Measurements from ENCODE around the gene SIGLEC15.

SIGLEC15 gene

GRCh38 chr18:45874491-45875184 lies 49.2 kb downstream of the SIGLEC15 start:
- ATAC-seq, result no peak
- TF ChIP-seq PPARA (CRISPR knock-in tag; IDR thresholded peaks at IDR 0.05; ENCODE audit: borderline replicate concordance), result no peak
- no peak for TF ChIP-seq ISL1 (CRISPR knock-in tag; IDR thresholded peaks at IDR 0.05)
- TF ChIP-seq ZFP30 (CRISPR knock-in tag; IDR thresholded peaks at IDR 0.05), result no peak
- no peak for TF ChIP-seq CREB5 (CRISPR knock-in tag; IDR thresholded peaks at IDR 0.05; ENCODE audit: low read depth)
- TF ChIP-seq RARB (CRISPR knock-in tag; IDR thresholded peaks at IDR 0.05), result no peak
- TF ChIP-seq ARNTL (CRISPR knock-in tag; IDR thresholded peaks at IDR 0.05; ENCODE audit: borderline replicate concordance, low read depth), result no peak
- TF ChIP-seq ZC3H10 (CRISPR knock-in tag; IDR thresholded peaks at IDR 0.05), result no peak
- TF ChIP-seq, protein P1, sequence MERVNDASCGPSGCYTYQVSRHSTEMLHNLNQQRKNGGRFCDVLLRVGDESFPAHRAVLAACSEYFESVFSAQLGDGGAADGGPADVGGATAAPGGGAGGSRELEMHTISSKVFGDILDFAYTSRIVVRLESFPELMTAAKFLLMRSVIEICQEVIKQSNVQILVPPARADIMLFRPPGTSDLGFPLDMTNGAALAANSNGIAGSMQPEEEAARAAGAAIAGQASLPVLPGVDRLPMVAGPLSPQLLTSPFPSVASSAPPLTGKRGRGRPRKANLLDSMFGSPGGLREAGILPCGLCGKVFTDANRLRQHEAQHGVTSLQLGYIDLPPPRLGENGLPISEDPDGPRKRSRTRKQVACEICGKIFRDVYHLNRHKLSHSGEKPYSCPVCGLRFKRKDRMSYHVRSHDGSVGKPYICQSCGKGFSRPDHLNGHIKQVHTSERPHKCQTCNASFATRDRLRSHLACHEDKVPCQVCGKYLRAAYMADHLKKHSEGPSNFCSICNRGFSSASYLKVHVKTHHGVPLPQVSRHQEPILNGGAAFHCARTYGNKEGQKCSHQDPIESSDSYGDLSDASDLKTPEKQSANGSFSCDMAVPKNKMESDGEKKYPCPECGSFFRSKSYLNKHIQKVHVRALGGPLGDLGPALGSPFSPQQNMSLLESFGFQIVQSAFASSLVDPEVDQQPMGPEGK (CRISPR knock-in tag; IDR thresholded peaks at IDR 0.05; ENCODE audit: borderline replicate concordance), result no peak

GRCh38 chr18:45876161-45876560 lies 50.7 kb downstream of the SIGLEC15 start:
- ATAC-seq, result no peak
- TF ChIP-seq CREB5 (CRISPR knock-in tag; IDR thresholded peaks at IDR 0.05; ENCODE audit: low read depth) (no peak), POU6F1 (CRISPR knock-in tag; IDR thresholded peaks at IDR 0.05; ENCODE audit: borderline replicate concordance, low read depth) (no peak), ESRRG (CRISPR knock-in tag; IDR thresholded peaks at IDR 0.05) (no peak), ZFP30 (CRISPR knock-in tag; IDR thresholded peaks at IDR 0.05) (no peak), OSR1 (CRISPR knock-in tag; IDR thresholded peaks at IDR 0.05) (no peak), CSDC2 (CRISPR knock-in tag; IDR thresholded peaks at IDR 0.05) (no peak), BACH2 (CRISPR knock-in tag; IDR thresholded peaks at IDR 0.05; ENCODE audit: borderline replicate concordance) (no peak), ZNF8 (CRISPR knock-in tag; IDR thresholded peaks at IDR 0.05) (no peak), SNAI2 (CRISPR knock-in tag; IDR thresholded peaks at IDR 0.05) (no peak)
- TF ChIP-seq, protein P1 (CRISPR knock-in tag; IDR thresholded peaks at IDR 0.05; ENCODE audit: borderline replicate concordance), result no peak

- TF ChIP-seq, protein P1 (CRISPR knock-in tag; IDR thresholded peaks at IDR 0.05; ENCODE audit: borderline replicate concordance), result no peak
- TF ChIP-seq TOX (CRISPR knock-in tag; IDR thresholded peaks at IDR 0.05; ENCODE audit: borderline replicate concordance) (no peak), CREB5 (CRISPR knock-in tag; IDR thresholded peaks at IDR 0.05; ENCODE audit: low read depth) (no peak), BACH2 (CRISPR knock-in tag; IDR thresholded peaks at IDR 0.05; ENCODE audit: borderline replicate concordance) (no peak), ISL1 (CRISPR knock-in tag; IDR thresholded peaks at IDR 0.05) (no peak), ARNTL (CRISPR knock-in tag; IDR thresholded peaks at IDR 0.05; ENCODE audit: borderline replicate concordance, low read depth) (no peak), ZFP30 (CRISPR knock-in tag; IDR thresholded peaks at IDR 0.05) (no peak), POU6F1 (CRISPR knock-in tag; IDR thresholded peaks at IDR 0.05; ENCODE audit: borderline replicate concordance, low read depth) (no peak), TCF4 (CRISPR knock-in tag; IDR thresholded peaks at IDR 0.05; ENCODE audit: borderline replicate concordance) (no peak)
- ATAC-seq, result no peak
Observed at GRCh38 chr18:45877403-45877802, 51.9 kb downstream of the SIGLEC15 start.
